ENCODE measurements around the gene MPG.

DNA sequence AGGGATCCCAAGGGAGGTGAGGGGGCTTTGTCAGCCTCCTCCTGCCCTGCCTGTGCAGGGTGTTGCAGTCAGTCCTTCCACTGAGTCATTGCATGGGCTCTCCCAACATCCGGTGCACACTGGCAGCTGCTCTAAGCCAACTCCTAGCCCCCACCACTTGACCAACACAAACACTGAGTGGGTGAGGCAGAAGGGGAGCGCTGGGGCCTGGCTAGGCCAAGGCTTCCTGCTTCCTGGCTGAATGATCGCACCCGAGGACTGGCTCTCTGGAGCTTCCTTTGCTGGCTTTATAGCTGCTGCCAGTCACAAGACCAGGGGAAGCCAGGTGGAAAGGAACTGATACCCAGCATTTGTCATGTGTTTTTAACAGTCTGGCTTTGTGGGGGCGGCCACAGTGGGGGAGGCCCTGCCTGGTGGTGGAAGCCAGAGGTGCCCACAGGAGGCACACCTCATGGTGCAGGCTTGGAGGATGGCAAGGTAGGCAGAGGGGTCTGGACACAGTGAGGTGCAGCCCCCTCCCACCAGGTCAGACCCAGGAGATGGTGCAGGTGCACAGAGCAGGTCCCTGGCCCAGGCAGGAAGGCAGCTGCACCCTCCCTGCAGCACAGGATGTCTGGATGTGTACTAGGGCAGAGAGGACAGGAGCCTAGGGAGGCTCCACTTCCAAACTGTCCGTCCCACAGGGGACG is 6.8 kb downstream of the MPG start:
- TF ChIP-seq POLR2A (IDR thresholded peaks at IDR 0.05) (no peak), POLR2AphosphoS5 (IDR thresholded peaks at IDR 0.05) (peak; percentile 73 to 92 (median 88))
- TF ChIP-seq, protein P1, sequence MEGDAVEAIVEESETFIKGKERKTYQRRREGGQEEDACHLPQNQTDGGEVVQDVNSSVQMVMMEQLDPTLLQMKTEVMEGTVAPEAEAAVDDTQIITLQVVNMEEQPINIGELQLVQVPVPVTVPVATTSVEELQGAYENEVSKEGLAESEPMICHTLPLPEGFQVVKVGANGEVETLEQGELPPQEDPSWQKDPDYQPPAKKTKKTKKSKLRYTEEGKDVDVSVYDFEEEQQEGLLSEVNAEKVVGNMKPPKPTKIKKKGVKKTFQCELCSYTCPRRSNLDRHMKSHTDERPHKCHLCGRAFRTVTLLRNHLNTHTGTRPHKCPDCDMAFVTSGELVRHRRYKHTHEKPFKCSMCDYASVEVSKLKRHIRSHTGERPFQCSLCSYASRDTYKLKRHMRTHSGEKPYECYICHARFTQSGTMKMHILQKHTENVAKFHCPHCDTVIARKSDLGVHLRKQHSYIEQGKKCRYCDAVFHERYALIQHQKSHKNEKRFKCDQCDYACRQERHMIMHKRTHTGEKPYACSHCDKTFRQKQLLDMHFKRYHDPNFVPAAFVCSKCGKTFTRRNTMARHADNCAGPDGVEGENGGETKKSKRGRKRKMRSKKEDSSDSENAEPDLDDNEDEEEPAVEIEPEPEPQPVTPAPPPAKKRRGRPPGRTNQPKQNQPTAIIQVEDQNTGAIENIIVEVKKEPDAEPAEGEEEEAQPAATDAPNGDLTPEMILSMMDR (IDR thresholded peaks at IDR 0.05 in 8 of 11, conservative IDR thresholded peaks at IDR 0.05 in 3 of 11) = peak in 2 of 11 experiments; percentile 4 to 13
